HCT116 (cell line): ENCODE results near the gene SLC35F3.

Experiments
- CEBPB ChIP-seq: IDR thresholded peaks from 2 replicates; pipeline ENCODE4 v1.6.1; 2012; ENCODE audit warnings: low read depth
- EGR1 ChIP-seq: IDR thresholded peaks from 2 replicates; pipeline ENCODE4 v1.6.1; 2012; ENCODE audit warnings: low read depth
- EZH2 ChIP-seq: fragments of 200-600 bp; sonication (generic); IDR thresholded peaks from 2 replicates; pipeline ENCODE4 v1.6.1; 2017; ENCODE audit warnings: antibody characterized with exemption, mixed run types
- EZH2phosphoT487 ChIP-seq: fragments of 200-600 bp; IDR thresholded peaks from 2 replicates; pipeline ENCODE4 v1.6.1; 2018; ENCODE audit warnings: antibody characterized with exemption, borderline replicate concordance
- JUND ChIP-seq: IDR thresholded peaks from 2 replicates; pipeline ENCODE4 v1.6.1; 2012
- POLR2A ChIP-seq: IDR thresholded peaks from 2 replicates; pipeline ENCODE4 v1.7.0; 2011; ENCODE audit warnings: borderline replicate concordance; ENCODE audit not compliant: insufficient read depth, insufficient read length; ENCODE audit errors: extremely low read depth
- POLR2AphosphoS5 ChIP-seq: IDR thresholded peaks from 2 replicates; pipeline ENCODE4 v1.6.1; 2011; ENCODE audit warnings: mild to moderate bottlenecking, low read depth, low read length, moderate library complexity
- RAD21 ChIP-seq: IDR thresholded peaks from 2 replicates; pipeline ENCODE4 v1.6.1; 2012; ENCODE audit warnings: low read depth, mild to moderate bottlenecking
- SIN3A ChIP-seq: IDR thresholded peaks from 2 replicates; pipeline ENCODE4 v1.6.1; 2012; ENCODE audit warnings: low read depth
- SRF ChIP-seq: IDR thresholded peaks from 2 replicates; pipeline ENCODE4 v1.6.1; 2012; ENCODE audit warnings: low read depth
- TF ChIP-seq, protein P1 (sequence below): IDR thresholded peaks from 2 replicates; pipeline ENCODE4 v1.6.1; 2012; ENCODE audit warnings: low read depth
- TF ChIP-seq, protein P2 (sequence below), 3 experiments: fragments of 200-600 bp in 1 of 3; sonication (generic) in 1 of 3; IDR thresholded peaks in 2 of 3; conservative IDR thresholded peaks in 1 of 3; 2 replicates each; pipeline ENCODE4 v1.5.1; 2012 to 2017; ENCODE audit warnings: low read depth in 2 of 3, low read length in 2 of 3, antibody characterized with exemption in 1 of 3, borderline replicate concordance in 1 of 3, control low read depth in 1 of 3, mild to moderate bottlenecking in 1 of 3, mixed read lengths in 1 of 3, mixed run types in 1 of 3, moderate library complexity in 1 of 3; ENCODE audit not compliant: insufficient read depth in 1 of 3
- TF ChIP-seq, protein P3 (sequence below): IDR thresholded peaks from 2 replicates; pipeline ENCODE4 v1.6.1; 2012
- TF ChIP-seq, protein P4 (sequence below): IDR thresholded peaks from 2 replicates; pipeline ENCODE4 v1.6.1; 2011; ENCODE audit warnings: mild to moderate bottlenecking, low read length, moderate library complexity; ENCODE audit not compliant: insufficient replicate concordance; ENCODE audit errors: extremely low read depth

DNA sequence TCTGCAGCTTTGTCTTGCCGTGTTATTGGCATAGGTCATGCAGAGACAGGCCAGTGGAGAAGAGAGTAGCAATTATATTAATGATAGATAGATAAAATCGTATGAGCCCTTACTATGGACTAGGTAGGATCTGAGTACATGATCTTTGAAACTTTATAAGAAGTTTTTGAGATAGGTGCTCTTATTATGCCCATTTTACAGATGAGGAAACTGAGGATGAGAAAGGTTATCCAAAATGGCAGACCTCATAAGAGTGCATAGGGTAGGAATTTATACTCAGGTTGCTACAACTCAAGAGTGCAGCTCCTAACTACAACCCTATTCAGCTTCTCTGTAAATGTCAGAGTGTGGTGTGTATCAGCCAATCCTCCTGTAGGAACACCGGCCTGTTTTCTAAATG lies 89.6 kb downstream of the SLC35F3 start:
- TF ChIP-seq RAD21 (no peak), JUND (no peak), SIN3A (no peak), CEBPB (no peak), EZH2 (no peak), POLR2AphosphoS5 (no peak), SRF (no peak), POLR2A (no peak), EZH2phosphoT487 (no peak), EGR1 (no peak)
- TF ChIP-seq, protein P1, sequence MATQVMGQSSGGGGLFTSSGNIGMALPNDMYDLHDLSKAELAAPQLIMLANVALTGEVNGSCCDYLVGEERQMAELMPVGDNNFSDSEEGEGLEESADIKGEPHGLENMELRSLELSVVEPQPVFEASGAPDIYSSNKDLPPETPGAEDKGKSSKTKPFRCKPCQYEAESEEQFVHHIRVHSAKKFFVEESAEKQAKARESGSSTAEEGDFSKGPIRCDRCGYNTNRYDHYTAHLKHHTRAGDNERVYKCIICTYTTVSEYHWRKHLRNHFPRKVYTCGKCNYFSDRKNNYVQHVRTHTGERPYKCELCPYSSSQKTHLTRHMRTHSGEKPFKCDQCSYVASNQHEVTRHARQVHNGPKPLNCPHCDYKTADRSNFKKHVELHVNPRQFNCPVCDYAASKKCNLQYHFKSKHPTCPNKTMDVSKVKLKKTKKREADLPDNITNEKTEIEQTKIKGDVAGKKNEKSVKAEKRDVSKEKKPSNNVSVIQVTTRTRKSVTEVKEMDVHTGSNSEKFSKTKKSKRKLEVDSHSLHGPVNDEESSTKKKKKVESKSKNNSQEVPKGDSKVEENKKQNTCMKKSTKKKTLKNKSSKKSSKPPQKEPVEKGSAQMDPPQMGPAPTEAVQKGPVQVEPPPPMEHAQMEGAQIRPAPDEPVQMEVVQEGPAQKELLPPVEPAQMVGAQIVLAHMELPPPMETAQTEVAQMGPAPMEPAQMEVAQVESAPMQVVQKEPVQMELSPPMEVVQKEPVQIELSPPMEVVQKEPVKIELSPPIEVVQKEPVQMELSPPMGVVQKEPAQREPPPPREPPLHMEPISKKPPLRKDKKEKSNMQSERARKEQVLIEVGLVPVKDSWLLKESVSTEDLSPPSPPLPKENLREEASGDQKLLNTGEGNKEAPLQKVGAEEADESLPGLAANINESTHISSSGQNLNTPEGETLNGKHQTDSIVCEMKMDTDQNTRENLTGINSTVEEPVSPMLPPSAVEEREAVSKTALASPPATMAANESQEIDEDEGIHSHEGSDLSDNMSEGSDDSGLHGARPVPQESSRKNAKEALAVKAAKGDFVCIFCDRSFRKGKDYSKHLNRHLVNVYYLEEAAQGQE: no peak
- TF ChIP-seq, protein P2, sequence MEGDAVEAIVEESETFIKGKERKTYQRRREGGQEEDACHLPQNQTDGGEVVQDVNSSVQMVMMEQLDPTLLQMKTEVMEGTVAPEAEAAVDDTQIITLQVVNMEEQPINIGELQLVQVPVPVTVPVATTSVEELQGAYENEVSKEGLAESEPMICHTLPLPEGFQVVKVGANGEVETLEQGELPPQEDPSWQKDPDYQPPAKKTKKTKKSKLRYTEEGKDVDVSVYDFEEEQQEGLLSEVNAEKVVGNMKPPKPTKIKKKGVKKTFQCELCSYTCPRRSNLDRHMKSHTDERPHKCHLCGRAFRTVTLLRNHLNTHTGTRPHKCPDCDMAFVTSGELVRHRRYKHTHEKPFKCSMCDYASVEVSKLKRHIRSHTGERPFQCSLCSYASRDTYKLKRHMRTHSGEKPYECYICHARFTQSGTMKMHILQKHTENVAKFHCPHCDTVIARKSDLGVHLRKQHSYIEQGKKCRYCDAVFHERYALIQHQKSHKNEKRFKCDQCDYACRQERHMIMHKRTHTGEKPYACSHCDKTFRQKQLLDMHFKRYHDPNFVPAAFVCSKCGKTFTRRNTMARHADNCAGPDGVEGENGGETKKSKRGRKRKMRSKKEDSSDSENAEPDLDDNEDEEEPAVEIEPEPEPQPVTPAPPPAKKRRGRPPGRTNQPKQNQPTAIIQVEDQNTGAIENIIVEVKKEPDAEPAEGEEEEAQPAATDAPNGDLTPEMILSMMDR (IDR thresholded peaks at IDR 0.05 in 2 of 3, conservative IDR thresholded peaks at IDR 0.05 in 1 of 3; ENCODE audit: borderline replicate concordance in 1 of 3, insufficient read depth in 1 of 3, low read depth in 2 of 3, low read length in 2 of 3): no peak
- TF ChIP-seq, protein P3, sequence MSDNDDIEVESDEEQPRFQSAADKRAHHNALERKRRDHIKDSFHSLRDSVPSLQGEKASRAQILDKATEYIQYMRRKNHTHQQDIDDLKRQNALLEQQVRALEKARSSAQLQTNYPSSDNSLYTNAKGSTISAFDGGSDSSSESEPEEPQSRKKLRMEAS: no peak
- TF ChIP-seq, protein P4, sequence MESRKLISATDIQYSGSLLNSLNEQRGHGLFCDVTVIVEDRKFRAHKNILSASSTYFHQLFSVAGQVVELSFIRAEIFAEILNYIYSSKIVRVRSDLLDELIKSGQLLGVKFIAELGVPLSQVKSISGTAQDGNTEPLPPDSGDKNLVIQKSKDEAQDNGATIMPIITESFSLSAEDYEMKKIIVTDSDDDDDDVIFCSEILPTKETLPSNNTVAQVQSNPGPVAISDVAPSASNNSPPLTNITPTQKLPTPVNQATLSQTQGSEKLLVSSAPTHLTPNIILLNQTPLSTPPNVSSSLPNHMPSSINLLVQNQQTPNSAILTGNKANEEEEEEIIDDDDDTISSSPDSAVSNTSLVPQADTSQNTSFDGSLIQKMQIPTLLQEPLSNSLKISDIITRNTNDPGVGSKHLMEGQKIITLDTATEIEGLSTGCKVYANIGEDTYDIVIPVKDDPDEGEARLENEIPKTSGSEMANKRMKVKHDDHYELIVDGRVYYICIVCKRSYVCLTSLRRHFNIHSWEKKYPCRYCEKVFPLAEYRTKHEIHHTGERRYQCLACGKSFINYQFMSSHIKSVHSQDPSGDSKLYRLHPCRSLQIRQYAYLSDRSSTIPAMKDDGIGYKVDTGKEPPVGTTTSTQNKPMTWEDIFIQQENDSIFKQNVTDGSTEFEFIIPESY: no peak
